ENCODE measurements around the gene TBXA2R.

Gene TBXA2R

GRCh38 chr19:3622224-3622623, 15.5 kb upstream of the TBXA2R start:
- Histone ChIP-seq H2AFZ (ENCODE audit: low read depth) (no peak overlapping the region), H4K20me1 (ENCODE audit: insufficient read depth) (no peaks in the 10 kb centered on the region), H3K36me3 (ENCODE audit: insufficient read depth) (no peaks in the 10 kb centered on the region), H3K4me2 (no peak overlapping the region), H3K4me3 (IDR thresholded peaks at IDR 0.05; ENCODE audit: insufficient read depth, low read depth, low read length) (no peak overlapping the region), H3K4me1 (ENCODE audit: low read depth, poor library complexity, severe bottlenecking) (peaks cover 22% of the 10 kb centered on the region), H3K79me2 (ENCODE audit: insufficient read depth, low read depth) (peaks cover 28% of the 10 kb centered on the region), H3K9ac (no peak overlapping the region), H3K27me3 (ENCODE audit: insufficient read depth, low read depth) (no peaks in the 10 kb centered on the region), H3K27ac (no peak overlapping the region)
- TF ChIP-seq CTCF (conservative IDR thresholded peaks at IDR 0.05; ENCODE audit: low read depth, low read length) = no peak

GRCh38 chr19:3621689-3622088, 15.0 kb upstream of the TBXA2R start:
- no peak for TF ChIP-seq CTCF (conservative IDR thresholded peaks at IDR 0.05; ENCODE audit: low read depth, low read length)
- Histone ChIP-seq H3K79me2 (ENCODE audit: insufficient read depth, low read depth) (peaks cover 28% of the 10 kb centered on the region), H3K36me3 (ENCODE audit: insufficient read depth) (no peaks in the 10 kb centered on the region), H2AFZ (ENCODE audit: low read depth) (no peak overlapping the region), H3K4me3 (IDR thresholded peaks at IDR 0.05; ENCODE audit: insufficient read depth, low read depth, low read length) (no peak overlapping the region), H3K4me1 (ENCODE audit: low read depth, poor library complexity, severe bottlenecking) (peaks cover 28% of the 10 kb centered on the region), H4K20me1 (ENCODE audit: insufficient read depth) (no peaks in the 10 kb centered on the region), H3K27ac (no peak overlapping the region), H3K9ac (no peak overlapping the region), H3K27me3 (ENCODE audit: insufficient read depth, low read depth) (no peaks in the 10 kb centered on the region), H3K4me2 (no peak overlapping the region)

GRCh38 chr19:3620817-3621547, 14.3 kb upstream of the TBXA2R start:
- no peak overlapping the region for H2AFZ ChIP-seq (ENCODE audit: low read depth)
- H3K4me2 ChIP-seq = no peak overlapping the region
- H3K9ac ChIP-seq = no peak overlapping the region
- H3K4me1 ChIP-seq (ENCODE audit: low read depth, poor library complexity, severe bottlenecking) = peaks cover 34% of the 10 kb centered on the region
- no peaks in the 10 kb centered on the region for H3K27me3 ChIP-seq (ENCODE audit: insufficient read depth, low read depth)
- H4K20me1 ChIP-seq (ENCODE audit: insufficient read depth) = no peaks in the 10 kb centered on the region
- peaks cover 21% of the 10 kb centered on the region for H3K79me2 ChIP-seq (ENCODE audit: insufficient read depth, low read depth)
- no peaks in the 10 kb centered on the region for H3K36me3 ChIP-seq (ENCODE audit: insufficient read depth)
- TF ChIP-seq CTCF (conservative IDR thresholded peaks at IDR 0.05; ENCODE audit: low read depth, low read length) = no peak
- no peak overlapping the region for H3K27ac ChIP-seq
- H3K4me3 ChIP-seq (IDR thresholded peaks at IDR 0.05; ENCODE audit: insufficient read depth, low read depth, low read length) = no peak overlapping the region

GRCh38 chr19:3620145-3620816, 13.6 kb upstream of the TBXA2R start:
- TF ChIP-seq CTCF (conservative IDR thresholded peaks at IDR 0.05; ENCODE audit: low read depth, low read length) = no peak
- Histone ChIP-seq H4K20me1 (ENCODE audit: insufficient read depth) (no peaks in the 10 kb centered on the region), H3K4me3 (IDR thresholded peaks at IDR 0.05; ENCODE audit: insufficient read depth, low read depth, low read length) (no peak overlapping the region), H3K9ac (no peak overlapping the region), H3K79me2 (ENCODE audit: insufficient read depth, low read depth) (peaks cover 14% of the 10 kb centered on the region), H2AFZ (ENCODE audit: low read depth) (no peak overlapping the region), H3K4me2 (no peak overlapping the region), H3K27ac (no peak overlapping the region), H3K4me1 (ENCODE audit: low read depth, poor library complexity, severe bottlenecking) (peaks cover 32% of the 10 kb centered on the region), H3K27me3 (ENCODE audit: insufficient read depth, low read depth) (no peaks in the 10 kb centered on the region), H3K36me3 (ENCODE audit: insufficient read depth) (no peaks in the 10 kb centered on the region)

Measured in KMS-11 (cell line).